Measurements from ENCODE around the gene FOXP1. TPM values are rescaled to one million over a fixed set of nuclear protein-coding genes. Genes with fewer than 3 reads are reported as not detected.
A peak's percentile ranks its signal among the peaks of the same experiment; 100 is the strongest.

Gene FOXP1
- total and polyA plus RNA-seq, 2 of the 13 experiments (the other 11 are each of a cell fraction or from before 2014, with no cell fraction given) = 40.4 to 59.0 TPM

GRCh38 chr3:71152892-71153265 is 430.6 kb downstream of the FOXP1 start (continued):
- TF ChIP-seq ZBTB2 (CRISPR knock-in tag; IDR thresholded peaks at IDR 0.05; ENCODE audit: low read depth) = no peak
- no peak for TF ChIP-seq ZNF720 (CRISPR knock-in tag; IDR thresholded peaks at IDR 0.05)
- no peak for TF ChIP-seq YY1 (IDR thresholded peaks at IDR 0.05; ENCODE audit: insufficient read depth, insufficient replicate concordance, low read depth, low read length)
- TF ChIP-seq RFXAP (CRISPR knock-in tag; IDR thresholded peaks at IDR 0.05; ENCODE audit: borderline replicate concordance) = 0 out of 2 replicates have a peak, but pooled peaks have one; percentile 66
- peak; percentile 71; the same call in 1 of the 2 replicates for TF ChIP-seq ZNF691 (CRISPR knock-in tag; IDR thresholded peaks at IDR 0.05; ENCODE audit: borderline replicate concordance, low read depth)
- TF ChIP-seq IKZF4 (CRISPR knock-in tag; IDR thresholded peaks at IDR 0.05; ENCODE audit: borderline replicate concordance, low read depth, not compliant biosample characterization) = no peak
- no peak for TF ChIP-seq SSRP1 (CRISPR knock-in tag; IDR thresholded peaks at IDR 0.05)
- no peak for TF ChIP-seq ZNF207 (IDR thresholded peaks at IDR 0.05; ENCODE audit: borderline replicate concordance)
- no peak for TF ChIP-seq PLRG1 (conservative IDR thresholded peaks at IDR 0.05)
- TF ChIP-seq RXRB (CRISPR knock-in tag; IDR thresholded peaks at IDR 0.05; ENCODE audit: borderline replicate concordance) = peak; percentile 78
- TF ChIP-seq CENPBD1 (CRISPR knock-in tag; IDR thresholded peaks at IDR 0.05; ENCODE audit: borderline replicate concordance, low read depth) = no peak
- no peak for TF ChIP-seq ZNF746 (CRISPR knock-in tag; IDR thresholded peaks at IDR 0.05)
- peak; percentile 64 for TF ChIP-seq ZNF317 (CRISPR knock-in tag; IDR thresholded peaks at IDR 0.05)
- no peak for TF ChIP-seq MAFK (conservative IDR thresholded peaks at IDR 0.05 in 1 of 2, IDR thresholded peaks at IDR 0.05 in 1 of 2; ENCODE audit: low read length in 2 of 2)
- peak; percentile 87 for TF ChIP-seq MIXL1 (CRISPR knock-in tag; IDR thresholded peaks at IDR 0.05)
- no peak for TF ChIP-seq ZNF775 (CRISPR knock-in tag; IDR thresholded peaks at IDR 0.05; ENCODE audit: borderline replicate concordance)
- TF ChIP-seq MBD4 (IDR thresholded peaks at IDR 0.05; ENCODE audit: borderline replicate concordance, low read length) = no peak
- TF ChIP-seq KDM5B (CRISPR knock-in tag; IDR thresholded peaks at IDR 0.05; ENCODE audit: borderline replicate concordance) = no peak
- peak; percentile 95; the same call in 1 of the 2 replicates for TF ChIP-seq ZNF292 (CRISPR knock-in tag; IDR thresholded peaks at IDR 0.05; ENCODE audit: borderline replicate concordance, low read depth)
- TF ChIP-seq SCMH1 (CRISPR knock-in tag; IDR thresholded peaks at IDR 0.05; ENCODE audit: borderline replicate concordance) = no peak
- no peak for TF ChIP-seq SAFB2 (CRISPR knock-in tag; IDR thresholded peaks at IDR 0.05; ENCODE audit: borderline replicate concordance, low read depth)
- no peak for TF ChIP-seq ZNF275 (CRISPR knock-in tag; IDR thresholded peaks at IDR 0.05; ENCODE audit: borderline replicate concordance)
- TF ChIP-seq BATF2 (CRISPR knock-in tag; IDR thresholded peaks at IDR 0.05) = no peak
- TF ChIP-seq ZNF12 (CRISPR knock-in tag; IDR thresholded peaks at IDR 0.05) = peak; percentile 16; the same call in 1 of the 2 replicates
- TF ChIP-seq KAT2B (IDR thresholded peaks at IDR 0.05; ENCODE audit: borderline replicate concordance, low read depth, low read length) = no peak
- TF ChIP-seq HMG20A (CRISPR knock-in tag; IDR thresholded peaks at IDR 0.05; ENCODE audit: borderline replicate concordance) = peak; percentile 83; the same call in 1 of the 2 replicates
- TF ChIP-seq SRSF1 (optimal IDR thresholded peaks at IDR 0.05; ENCODE audit: low read depth, low read length) = no peak
- peak; percentile 86 for TF ChIP-seq HOXA3 (CRISPR knock-in tag; IDR thresholded peaks at IDR 0.05)
